Mucosa of rectum (tissue), 2 donors: Measurements from ENCODE around the gene DOCK3.
"Not testable (repeated sequence)": the region's sequence is repeated elsewhere in the genome, so short reads cannot be mapped to it uniquely, and the experiment has no call there.

Experiments used
- H3K27ac ChIP-seq, 2 donors: one replicate each; pipeline ENCODE4 v1.7.0; 2013; ENCODE audit warnings: inconsistent platforms in 2 of 2, low read depth in 2 of 2, low read length in 2 of 2
- H3K27me3 ChIP-seq, 2 donors: one replicate each; pipeline ENCODE4 v1.7.0; 2013; ENCODE audit warnings: low read length in 2 of 2; ENCODE audit not compliant: control insufficient read depth in 2 of 2, insufficient read depth in 2 of 2
- H3K36me3 ChIP-seq, 2 donors: one replicate each; pipeline ENCODE4 v1.7.0; 2013; ENCODE audit warnings: low read length in 2 of 2; ENCODE audit not compliant: control insufficient read depth in 2 of 2, insufficient read depth in 2 of 2
- H3K4me1 ChIP-seq, 2 donors: one replicate each; pipeline ENCODE4 v1.7.0; 2013; ENCODE audit warnings: low read length in 2 of 2, mild to moderate bottlenecking in 1 of 2; ENCODE audit not compliant: control insufficient read depth in 2 of 2, insufficient read depth in 2 of 2
- H3K4me3 ChIP-seq, 2 donors: one replicate each; pipeline ENCODE4 v1.7.0; 2013; ENCODE audit warnings: low read length in 2 of 2
- H3K9ac ChIP-seq, 2 donors: one replicate each; pipeline ENCODE4 v1.7.0; 2013; ENCODE audit warnings: low read length in 2 of 2, low read depth in 1 of 2, mild to moderate bottlenecking in 1 of 2
- H3K9me3 ChIP-seq, 2 donors: one replicate each; pipeline ENCODE4 v1.7.0; 2013; ENCODE audit warnings: low read length in 2 of 2; ENCODE audit not compliant: control insufficient read depth in 2 of 2
- donor health status: healthy.
- donor health status: Normal muscosa, but diverticular disease.

The DOCK3 gene

DNA sequence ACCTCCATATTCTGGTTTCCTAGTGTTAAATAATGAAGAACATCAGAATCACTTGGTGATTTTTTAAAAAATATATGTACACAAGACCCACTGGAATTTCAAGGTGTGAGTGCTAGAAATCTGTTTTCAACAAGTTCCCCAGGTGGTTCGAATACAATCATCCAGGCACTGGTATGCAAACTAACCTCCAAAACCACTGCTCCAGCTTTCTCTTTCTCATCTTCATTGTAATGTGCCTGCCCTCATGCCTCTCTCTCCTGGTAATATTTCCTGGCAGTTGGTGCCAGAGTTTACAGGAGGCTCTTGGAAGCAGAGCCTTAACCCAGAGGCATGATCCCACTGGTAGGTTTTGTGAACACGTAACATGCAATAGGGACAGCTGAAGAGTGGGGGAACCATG is 547.2 kb downstream of the DOCK3 start:
- H3K27ac ChIP-seq: no peak overlapping the region
- H3K27me3 ChIP-seq: no peaks in the 10 kb centered on the region
- H3K36me3 ChIP-seq: no peaks in the 10 kb centered on the region
- H3K9ac ChIP-seq: no peak overlapping the region
- no peak overlapping the region for H3K4me3 ChIP-seq
- no peaks in the 10 kb centered on the region for H3K9me3 ChIP-seq
- no peaks in the 10 kb centered on the region for H3K4me1 ChIP-seq

DNA sequence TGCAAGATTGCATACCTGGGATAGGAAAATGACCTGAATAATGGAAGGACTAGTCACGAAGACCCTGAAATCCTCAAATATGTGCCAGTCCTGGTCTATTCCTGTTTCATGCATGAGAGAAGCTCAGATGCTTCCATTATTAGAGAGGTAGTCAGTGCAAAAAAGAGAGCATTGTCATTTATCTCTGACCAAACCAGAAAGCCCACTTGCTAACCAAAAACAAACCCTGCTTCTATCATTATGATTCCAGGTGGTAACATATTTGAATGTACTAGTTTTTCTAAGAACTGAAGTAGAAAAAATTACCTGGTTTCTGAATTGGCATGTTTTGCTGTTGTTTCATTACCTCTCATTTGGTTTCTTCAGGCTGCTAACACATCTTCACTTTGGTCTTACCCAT is 549.6 kb downstream of the DOCK3 start:
- Histone ChIP-seq H3K9me3 (no peaks in the 10 kb centered on the region), H3K4me3 (no peak overlapping the region), H3K27me3 (no peaks in the 10 kb centered on the region), H3K36me3 (no peaks in the 10 kb centered on the region), H3K27ac (no peak overlapping the region), H3K4me1 (no peaks in the 10 kb centered on the region), H3K9ac (no peak overlapping the region)

DNA sequence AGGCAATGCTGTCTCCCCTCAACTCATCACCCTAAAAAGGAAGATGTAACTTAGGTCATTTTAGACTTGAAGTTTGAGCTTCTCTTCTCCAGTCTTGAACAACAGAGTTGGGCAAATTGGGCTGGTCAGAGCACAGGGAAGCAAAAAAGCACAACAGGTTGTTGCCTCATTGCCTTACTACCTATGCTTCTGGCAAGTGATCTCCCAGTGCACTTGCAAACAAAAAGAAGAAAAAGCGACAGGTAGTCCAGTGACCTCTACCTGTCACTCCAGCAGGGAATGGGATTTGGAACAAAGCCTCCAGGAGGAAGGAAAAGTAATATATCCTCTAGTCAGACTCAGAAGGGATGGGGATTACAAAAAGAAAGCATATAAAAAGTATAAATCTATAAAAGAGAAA is 550.1 kb downstream of the DOCK3 start:
- Histone ChIP-seq H3K4me3 (no peak overlapping the region), H3K36me3 (no peaks in the 10 kb centered on the region), H3K9ac (no peak overlapping the region), H3K9me3 (no peaks in the 10 kb centered on the region), H3K4me1 (no peaks in the 10 kb centered on the region), H3K27me3 (no peaks in the 10 kb centered on the region), H3K27ac (no peak overlapping the region)

DNA sequence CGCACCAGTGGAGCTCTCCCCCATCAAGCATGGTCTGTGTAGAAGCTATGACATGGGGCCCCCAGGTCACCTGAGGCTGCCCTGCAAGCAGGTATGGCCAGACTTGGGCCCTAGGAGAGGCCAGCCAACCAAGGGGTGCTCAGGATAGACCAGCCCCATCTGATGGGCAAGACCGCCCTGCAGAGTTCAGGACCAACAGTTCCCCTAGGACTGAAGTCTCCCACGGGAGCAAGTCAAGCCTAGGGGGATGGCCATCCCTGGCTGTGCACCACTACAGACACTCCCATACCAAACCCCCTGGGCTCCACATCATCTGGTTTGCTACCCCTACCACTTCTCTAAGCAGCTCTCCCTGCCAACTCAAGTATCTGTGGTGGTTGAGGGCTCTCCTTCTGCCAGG is 568.2 kb downstream of the DOCK3 start:
- Histone ChIP-seq H3K9me3 (no peaks in the 10 kb centered on the region), H3K36me3 (no peaks in the 10 kb centered on the region), H3K9ac (no peak overlapping the region), H3K27ac (no peak overlapping the region), H3K4me1 (no peaks in the 10 kb centered on the region), H3K27me3 (no peaks in the 10 kb centered on the region), H3K4me3 (no peak overlapping the region)

DNA sequence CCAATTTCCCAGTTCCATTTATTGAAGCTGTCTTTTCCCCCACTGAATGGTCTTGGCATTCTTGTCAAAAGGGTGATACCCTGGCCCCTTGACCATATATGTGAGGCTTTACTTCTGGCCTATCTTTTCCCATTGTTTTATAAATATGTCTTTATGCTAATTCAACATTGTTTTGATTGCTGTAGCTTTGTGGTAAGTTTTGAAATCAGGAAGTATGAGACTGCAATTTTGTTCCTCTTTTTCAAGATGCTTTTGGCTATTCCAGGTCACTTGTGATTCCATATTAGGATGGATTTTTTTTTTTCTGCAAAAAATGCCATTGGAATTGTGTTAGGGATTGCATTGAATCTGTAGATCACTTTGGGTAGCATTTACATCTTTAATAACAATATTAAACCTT is 569.2 kb downstream of the DOCK3 start:
- H3K27ac ChIP-seq: no peak overlapping the region
- H3K4me1 ChIP-seq: no peaks in the 10 kb centered on the region
- H3K9me3 ChIP-seq: no peaks in the 10 kb centered on the region
- no peak overlapping the region for H3K4me3 ChIP-seq
- no peaks in the 10 kb centered on the region for H3K27me3 ChIP-seq
- no peaks in the 10 kb centered on the region for H3K36me3 ChIP-seq
- no peak overlapping the region for H3K9ac ChIP-seq

DNA sequence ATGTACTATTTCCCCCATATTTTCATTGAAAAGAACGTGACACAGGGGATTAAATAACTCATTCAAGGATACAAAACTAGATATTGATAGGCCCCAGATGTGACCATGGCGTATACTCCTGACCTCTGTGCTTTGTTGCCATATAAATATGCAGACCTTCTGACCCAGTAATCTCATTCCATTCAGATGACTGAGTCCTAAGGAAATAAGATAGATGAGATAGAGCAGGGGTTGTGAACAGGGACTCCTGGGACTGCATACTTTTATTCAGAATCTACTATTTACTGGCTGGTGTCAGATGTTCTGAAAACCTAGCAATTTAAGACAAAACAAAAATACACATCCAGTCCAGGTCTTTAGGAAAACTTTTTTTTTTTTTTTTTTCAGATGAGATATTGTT is 571.1 kb downstream of the DOCK3 start:
- H3K27me3 ChIP-seq: no peaks in the 10 kb centered on the region
- no peak overlapping the region for H3K4me3 ChIP-seq
- H3K36me3 ChIP-seq: no peaks in the 10 kb centered on the region
- H3K9me3 ChIP-seq: no peaks in the 10 kb centered on the region
- H3K27ac ChIP-seq: no peak overlapping the region
- no peak overlapping the region for H3K9ac ChIP-seq
- H3K4me1 ChIP-seq: no peaks in the 10 kb centered on the region

DNA sequence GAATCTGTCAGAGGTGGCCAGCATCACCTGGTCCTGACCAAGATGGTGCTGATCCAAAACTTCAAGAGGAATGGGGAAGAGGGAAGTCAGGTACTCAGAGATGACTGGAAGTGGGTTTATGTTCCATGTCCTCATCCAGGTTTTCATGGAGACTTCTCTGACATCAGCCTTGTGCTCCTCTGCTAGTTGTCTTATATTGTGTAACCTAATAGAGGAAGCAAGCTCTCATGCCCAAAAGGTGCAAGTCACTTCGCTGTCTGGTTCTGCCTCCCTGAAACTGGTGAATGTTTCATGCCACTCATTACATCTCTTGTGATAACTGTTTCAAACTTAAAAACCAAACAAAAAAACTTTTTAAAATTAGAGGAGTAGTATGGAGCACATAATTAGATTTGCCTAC is 583.1 kb downstream of the DOCK3 start:
- H3K4me3 ChIP-seq: no peak overlapping the region
- H3K36me3 ChIP-seq: no peaks in the 10 kb centered on the region
- H3K9ac ChIP-seq: no peak overlapping the region
- no peaks in the 10 kb centered on the region for H3K27me3 ChIP-seq
- no peaks in the 10 kb centered on the region for H3K4me1 ChIP-seq
- H3K27ac ChIP-seq: no peak overlapping the region
- H3K9me3 ChIP-seq: no peaks in the 10 kb centered on the region

DNA sequence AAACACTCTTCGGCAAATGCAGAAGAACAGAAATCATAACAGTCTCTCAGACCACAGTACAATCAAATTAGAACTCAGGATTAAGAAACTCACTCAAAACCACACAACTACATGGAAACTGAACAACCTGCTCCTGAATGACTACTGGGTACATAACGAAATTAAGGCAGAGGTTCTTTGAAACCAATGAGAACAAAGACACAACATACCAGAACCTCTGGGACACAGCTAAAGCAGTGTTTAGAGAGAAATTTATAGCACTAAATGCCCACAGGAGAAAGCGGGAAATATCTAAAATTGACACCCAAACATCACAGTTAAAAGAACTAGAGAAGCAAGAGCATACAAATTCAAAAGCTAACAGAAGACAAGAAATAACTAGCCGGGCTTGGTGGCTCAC is 589.4 kb downstream of the DOCK3 start:
- not testable (repeated sequence) for H3K9ac ChIP-seq, H3K36me3 ChIP-seq, H3K4me1 ChIP-seq, H3K9me3 ChIP-seq, H3K27me3 ChIP-seq, H3K4me3 ChIP-seq, H3K27ac ChIP-seq

DNA sequence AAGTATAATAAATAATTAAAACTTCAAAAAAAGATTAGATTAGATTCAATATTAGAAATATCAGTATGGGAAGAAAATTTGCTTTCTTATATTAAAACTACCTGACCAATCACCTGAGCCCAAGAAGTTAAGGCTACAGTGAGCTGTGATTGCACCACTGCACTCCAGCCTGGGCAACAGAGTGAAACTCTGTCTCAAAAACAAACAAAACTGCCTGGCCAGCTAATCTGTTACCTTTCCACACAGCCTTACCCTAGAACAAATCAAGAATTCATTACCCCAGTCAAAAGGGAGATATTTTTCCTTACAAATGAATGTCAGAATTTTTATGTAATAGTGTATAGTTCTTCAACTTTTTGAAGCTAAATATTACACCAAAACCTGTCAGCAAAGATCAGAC is 593.4 kb downstream of the DOCK3 start:
- Histone ChIP-seq H3K4me3 (no peak overlapping the region), H3K9me3 (no peaks in the 10 kb centered on the region), H3K36me3 (no peaks in the 10 kb centered on the region), H3K27me3 (no peaks in the 10 kb centered on the region), H3K4me1 (no peaks in the 10 kb centered on the region), H3K9ac (no peak overlapping the region), H3K27ac (no peak overlapping the region)

DNA sequence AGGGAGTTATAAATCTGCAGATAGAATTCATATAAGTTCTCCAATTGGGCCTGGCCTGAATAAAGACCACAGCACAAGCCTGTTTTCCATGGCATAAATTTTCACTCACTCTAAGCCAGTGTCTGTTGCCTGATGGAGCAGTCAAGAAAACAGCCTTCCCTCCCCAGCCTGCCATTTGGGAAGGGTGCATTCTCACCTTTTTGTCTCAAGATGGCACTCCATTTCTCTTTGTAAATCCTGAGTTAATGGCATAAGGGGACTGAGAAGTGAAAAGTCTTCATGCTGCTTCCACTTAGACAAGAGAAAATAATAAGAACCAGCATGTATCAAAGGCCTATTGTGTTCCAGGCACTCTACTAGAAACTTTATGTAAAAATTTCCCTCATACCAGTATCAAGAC is 594.7 kb downstream of the DOCK3 start:
- Histone ChIP-seq H3K36me3 (no peaks in the 10 kb centered on the region), H3K27ac (no peak overlapping the region), H3K27me3 (no peaks in the 10 kb centered on the region), H3K9me3 (no peaks in the 10 kb centered on the region), H3K4me3 (no peak overlapping the region), H3K9ac (no peak overlapping the region), H3K4me1 (no peaks in the 10 kb centered on the region)

DNA sequence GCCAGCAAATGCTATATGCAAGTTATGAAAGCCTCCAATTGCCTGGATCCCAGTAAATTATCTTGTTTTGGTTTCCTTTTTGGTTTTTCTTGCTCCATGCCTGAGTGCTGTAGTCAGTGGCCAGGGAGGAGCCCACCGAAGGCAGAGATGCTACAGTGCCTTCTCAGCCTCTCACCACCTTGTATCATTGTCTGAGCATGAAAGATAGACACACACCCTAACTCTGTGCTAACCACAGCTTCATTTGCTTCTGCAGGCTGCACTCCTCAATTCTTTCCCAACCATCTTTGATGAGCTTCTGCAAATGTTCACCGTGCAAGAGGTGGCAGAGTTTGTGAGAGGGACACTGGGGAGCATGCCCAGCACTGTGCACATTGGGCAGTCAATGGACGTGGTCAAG is 595.8 kb downstream of the DOCK3 start:
- Histone ChIP-seq H3K27ac (no peak overlapping the region), H3K4me1 (no peaks in the 10 kb centered on the region), H3K4me3 (no peak overlapping the region), H3K27me3 (no peaks in the 10 kb centered on the region), H3K36me3 (no peaks in the 10 kb centered on the region), H3K9ac (no peak overlapping the region), H3K9me3 (no peaks in the 10 kb centered on the region)
